ENCODE results near the gene CENPT.

Gene CENPT, protein sequence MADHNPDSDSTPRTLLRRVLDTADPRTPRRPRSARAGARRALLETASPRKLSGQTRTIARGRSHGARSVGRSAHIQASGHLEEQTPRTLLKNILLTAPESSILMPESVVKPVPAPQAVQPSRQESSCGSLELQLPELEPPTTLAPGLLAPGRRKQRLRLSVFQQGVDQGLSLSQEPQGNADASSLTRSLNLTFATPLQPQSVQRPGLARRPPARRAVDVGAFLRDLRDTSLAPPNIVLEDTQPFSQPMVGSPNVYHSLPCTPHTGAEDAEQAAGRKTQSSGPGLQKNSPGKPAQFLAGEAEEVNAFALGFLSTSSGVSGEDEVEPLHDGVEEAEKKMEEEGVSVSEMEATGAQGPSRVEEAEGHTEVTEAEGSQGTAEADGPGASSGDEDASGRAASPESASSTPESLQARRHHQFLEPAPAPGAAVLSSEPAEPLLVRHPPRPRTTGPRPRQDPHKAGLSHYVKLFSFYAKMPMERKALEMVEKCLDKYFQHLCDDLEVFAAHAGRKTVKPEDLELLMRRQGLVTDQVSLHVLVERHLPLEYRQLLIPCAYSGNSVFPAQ

DNA sequence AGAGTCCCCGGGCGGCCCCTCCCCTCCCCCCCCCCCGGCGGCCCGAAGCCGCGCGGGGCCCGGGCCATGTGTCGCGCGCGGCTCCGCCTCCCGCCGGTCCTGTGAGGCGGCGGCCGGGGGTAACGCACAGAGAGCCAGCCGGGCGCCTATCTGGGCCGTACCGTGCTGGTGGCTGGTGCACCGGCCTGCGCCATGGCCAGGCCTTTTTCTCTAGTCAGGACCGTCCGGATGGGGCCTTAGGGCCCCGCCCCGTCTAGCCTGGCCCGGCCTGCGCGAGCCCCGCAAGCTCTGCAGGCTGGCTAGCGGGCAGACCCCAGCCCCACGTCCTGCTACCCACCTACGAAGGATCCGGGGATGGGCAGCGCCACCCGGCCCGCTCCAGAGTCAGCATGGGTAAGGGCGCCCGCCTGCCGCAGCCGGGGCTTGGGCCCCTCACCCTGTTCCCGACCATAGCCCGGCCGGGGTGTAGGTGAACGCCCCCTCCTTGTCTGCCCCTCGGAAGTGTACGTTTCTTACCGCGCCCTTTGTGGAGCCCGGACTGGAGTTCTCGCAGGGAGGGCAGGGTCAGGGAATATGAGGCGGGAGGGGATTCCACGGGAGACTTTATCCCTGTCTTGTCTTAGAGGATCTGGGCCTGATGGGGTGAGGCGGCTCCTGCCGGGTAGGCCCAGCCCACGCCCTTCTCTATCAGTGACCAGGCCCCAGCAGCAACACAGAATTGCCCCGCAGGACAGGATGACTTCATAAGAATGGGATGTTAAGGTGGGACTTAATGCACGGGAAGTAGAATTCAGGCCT lies at the start of gene CENPT:
Gene CENPT (minus strand): TSS at position 630 of the 798 bp plus-strand sequence. CDS start 13,834 bp downstream, outside the sequence.
- peak within 1 kb of the TSS; percentile 85 for H3K27ac ChIP-seq
- TF ChIP-seq, protein P1, sequence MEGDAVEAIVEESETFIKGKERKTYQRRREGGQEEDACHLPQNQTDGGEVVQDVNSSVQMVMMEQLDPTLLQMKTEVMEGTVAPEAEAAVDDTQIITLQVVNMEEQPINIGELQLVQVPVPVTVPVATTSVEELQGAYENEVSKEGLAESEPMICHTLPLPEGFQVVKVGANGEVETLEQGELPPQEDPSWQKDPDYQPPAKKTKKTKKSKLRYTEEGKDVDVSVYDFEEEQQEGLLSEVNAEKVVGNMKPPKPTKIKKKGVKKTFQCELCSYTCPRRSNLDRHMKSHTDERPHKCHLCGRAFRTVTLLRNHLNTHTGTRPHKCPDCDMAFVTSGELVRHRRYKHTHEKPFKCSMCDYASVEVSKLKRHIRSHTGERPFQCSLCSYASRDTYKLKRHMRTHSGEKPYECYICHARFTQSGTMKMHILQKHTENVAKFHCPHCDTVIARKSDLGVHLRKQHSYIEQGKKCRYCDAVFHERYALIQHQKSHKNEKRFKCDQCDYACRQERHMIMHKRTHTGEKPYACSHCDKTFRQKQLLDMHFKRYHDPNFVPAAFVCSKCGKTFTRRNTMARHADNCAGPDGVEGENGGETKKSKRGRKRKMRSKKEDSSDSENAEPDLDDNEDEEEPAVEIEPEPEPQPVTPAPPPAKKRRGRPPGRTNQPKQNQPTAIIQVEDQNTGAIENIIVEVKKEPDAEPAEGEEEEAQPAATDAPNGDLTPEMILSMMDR (conservative IDR thresholded peaks at IDR 0.05): no peak

DNA sequence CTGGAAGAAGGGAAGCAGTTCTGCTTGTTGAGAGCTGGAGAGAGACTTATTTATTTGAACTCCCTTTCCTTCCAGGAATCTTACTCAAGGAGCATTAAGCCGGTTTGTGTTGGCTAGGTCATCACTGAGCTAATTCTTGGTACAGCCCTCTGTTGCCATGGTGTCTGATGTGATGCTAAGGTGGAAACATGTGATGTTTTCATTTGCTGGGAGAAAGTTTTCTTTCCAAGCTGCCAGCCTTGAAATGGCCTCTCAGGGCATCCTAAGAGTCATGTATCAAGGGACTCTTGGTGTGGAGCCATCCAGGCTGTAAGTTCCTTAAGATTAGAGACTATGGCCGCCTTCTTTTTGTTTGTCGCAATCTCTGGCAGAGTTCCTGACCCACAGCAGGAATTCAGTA lies 49.7 kb upstream of the CENPT start:
- H3K27ac ChIP-seq: no peak overlapping the region
- TF ChIP-seq, protein P1 (conservative IDR thresholded peaks at IDR 0.05): no peak

DNA sequence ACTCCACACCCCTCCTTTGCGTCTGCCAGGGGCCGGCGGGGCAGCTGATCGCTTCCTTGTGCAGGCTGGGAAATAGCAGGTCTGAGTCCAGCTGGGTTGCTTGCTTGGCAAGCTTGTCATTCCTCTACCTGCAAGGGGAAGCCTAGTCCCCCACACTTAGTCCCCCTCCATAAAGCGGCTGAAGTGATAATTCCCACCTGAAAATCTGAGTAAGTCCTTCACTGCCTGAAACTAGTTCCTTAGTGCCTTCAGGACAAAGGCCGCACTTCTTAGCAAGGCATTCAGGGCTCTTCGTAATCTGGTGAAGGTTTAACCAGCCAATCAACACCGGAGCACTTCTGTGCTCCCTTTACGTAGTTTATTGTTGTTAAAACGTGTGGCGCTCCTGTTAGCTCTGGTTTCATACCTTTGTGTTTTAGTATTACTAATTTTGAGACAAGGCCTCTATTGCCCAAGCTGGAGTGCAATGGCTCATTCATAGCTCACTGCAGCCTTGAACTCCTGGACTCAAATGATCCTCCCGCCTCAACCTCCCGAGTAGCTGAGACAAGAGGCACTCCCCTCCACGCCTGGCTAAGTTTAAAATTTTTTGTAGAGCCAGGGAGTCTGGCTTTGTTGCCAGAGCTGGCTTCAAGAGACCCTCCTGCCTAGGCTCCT lies 46.4 kb upstream of the CENPT start:
- TF ChIP-seq, protein P1 (conservative IDR thresholded peaks at IDR 0.05): no peak
- H3K27ac ChIP-seq: peak overlapping the region; percentile 81

DNA sequence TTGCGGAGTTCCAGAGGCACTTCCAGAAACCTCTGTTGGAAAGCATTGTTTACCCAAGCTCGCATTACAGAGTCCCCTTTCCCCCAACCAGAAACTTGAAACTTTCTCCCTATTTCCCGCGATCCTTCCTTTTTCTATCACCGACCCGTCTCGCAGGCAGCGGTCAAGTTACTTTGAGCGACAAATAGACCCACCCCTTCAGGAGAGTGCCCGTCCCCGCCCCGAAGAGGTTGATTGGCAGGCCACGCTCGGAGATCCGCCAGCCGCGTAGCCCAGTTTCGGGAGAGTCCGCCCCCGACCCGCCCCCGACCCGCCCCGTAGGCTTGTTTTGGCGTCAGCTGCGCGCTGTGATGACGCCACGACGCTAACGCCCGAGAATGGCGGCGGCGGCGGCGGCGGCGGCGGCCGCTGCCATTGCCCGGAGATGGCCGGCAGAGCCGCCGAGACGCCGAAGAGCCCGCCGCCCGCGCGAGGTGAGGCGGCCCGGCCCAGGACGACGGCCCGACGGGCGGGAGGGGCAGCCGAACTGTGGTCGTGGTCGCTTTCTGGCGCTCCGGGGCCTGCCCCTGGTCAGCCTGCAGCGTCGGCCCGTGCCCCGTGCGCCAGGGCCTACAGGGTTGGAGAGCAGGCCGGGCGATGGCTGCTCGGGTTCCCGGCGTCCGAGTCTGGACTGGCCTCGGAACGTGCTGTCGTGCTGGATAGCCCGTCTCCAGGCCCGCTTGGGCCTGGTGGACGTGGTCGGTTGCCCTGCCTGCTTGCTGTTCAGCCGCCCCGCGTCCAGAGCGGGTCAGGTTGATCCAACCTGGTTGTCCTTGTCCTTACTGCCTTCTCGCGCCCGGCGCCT lies 45.6 kb upstream of the CENPT start, which contains the start of gene PSKH1:
Gene PSKH1 (plus strand): TSS at position 356 of the 844 bp plus-strand sequence. CDS start 15,496 bp downstream, outside the sequence.
- TF ChIP-seq, protein P1 (conservative IDR thresholded peaks at IDR 0.05): no peak
- peak within 1 kb of the TSS; percentile 81 for H3K27ac ChIP-seq

DNA sequence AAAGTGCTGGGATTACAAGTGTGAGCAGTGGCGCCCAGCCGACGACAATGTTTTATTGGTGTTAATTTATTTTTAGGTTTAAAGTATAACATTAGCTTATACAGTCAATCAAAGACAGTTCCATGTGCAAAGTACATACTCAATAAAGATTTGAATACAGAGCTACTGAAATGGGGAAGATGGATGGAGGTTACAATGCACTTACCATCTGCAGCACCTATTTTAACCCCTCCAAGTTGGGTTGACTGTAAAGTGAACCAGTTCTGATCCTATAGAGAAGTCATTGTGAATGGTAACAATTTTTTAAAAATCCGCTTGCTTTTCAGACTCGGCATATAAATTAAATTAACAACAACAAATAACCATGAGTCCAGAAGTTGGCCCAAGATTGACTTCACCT lies 44.9 kb upstream of the CENPT start:
- TF ChIP-seq, protein P1 (conservative IDR thresholded peaks at IDR 0.05): no peak
- peak overlapping the region; percentile 81 for H3K27ac ChIP-seq

DNA sequence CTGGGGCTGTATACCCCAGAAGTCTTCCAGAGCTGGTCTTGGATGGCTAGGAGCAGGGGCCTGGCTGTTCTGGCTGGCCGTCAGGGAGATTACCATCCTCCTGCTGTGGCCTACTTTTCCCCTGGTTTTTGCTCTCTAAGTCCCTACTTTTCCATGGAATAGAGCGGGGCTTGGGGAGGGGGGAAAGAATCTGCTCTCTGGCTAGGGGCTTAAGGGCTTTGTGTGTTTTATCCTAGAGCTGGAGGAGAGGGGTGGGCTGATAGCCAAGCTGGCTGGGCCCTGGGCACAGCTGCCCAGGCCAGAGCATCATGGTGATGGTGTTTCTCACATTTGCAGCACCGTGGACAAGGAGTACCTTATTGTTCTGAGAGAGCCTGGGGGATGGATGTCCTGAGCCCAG lies 40.8 kb upstream of the CENPT start:
- no peak overlapping the region for H3K27ac ChIP-seq
- TF ChIP-seq, protein P1 (conservative IDR thresholded peaks at IDR 0.05): no peak

Measured in VCaP (cell line).